Measurements from ENCODE around the gene LEKR1. TPM values are rescaled to one million over a fixed set of nuclear protein-coding genes. Genes with fewer than 3 reads are reported as not detected.

The LEKR1 gene
- total and polyA plus RNA-seq, 2 of the 13 experiments (the other 11 are each of a cell fraction or from before 2014, with no cell fraction given), result 0.49 to 1.5 TPM

- TF ChIP-seq, protein P1, sequence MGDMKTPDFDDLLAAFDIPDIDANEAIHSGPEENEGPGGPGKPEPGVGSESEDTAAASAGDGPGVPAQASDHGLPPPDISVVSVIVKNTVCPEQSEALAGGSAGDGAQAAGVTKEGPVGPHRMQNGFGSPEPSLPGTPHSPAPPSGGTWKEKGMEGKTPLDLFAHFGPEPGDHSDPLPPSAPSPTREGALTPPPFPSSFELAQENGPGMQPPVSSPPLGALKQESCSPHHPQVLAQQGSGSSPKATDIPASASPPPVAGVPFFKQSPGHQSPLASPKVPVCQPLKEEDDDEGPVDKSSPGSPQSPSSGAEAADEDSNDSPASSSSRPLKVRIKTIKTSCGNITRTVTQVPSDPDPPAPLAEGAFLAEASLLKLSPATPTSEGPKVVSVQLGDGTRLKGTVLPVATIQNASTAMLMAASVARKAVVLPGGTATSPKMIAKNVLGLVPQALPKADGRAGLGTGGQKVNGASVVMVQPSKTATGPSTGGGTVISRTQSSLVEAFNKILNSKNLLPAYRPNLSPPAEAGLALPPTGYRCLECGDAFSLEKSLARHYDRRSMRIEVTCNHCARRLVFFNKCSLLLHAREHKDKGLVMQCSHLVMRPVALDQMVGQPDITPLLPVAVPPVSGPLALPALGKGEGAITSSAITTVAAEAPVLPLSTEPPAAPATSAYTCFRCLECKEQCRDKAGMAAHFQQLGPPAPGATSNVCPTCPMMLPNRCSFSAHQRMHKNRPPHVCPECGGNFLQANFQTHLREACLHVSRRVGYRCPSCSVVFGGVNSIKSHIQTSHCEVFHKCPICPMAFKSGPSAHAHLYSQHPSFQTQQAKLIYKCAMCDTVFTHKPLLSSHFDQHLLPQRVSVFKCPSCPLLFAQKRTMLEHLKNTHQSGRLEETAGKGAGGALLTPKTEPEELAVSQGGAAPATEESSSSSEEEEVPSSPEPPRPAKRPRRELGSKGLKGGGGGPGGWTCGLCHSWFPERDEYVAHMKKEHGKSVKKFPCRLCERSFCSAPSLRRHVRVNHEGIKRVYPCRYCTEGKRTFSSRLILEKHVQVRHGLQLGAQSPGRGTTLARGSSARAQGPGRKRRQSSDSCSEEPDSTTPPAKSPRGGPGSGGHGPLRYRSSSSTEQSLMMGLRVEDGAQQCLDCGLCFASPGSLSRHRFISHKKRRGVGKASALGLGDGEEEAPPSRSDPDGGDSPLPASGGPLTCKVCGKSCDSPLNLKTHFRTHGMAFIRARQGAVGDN (CRISPR knock-in tag; IDR thresholded peaks at IDR 0.05), result no peak
- TF ChIP-seq ZNF256 (CRISPR knock-in tag; conservative IDR thresholded peaks at IDR 0.05) (no peak), SYNCRIP (IDR thresholded peaks at IDR 0.05; ENCODE audit: insufficient read depth, low read depth, low read length) (no peak), XRCC5 (optimal IDR thresholded peaks at IDR 0.05; ENCODE audit: low read length) (no peak), CCDC6 (CRISPR knock-in tag; IDR thresholded peaks at IDR 0.05) (no peak), RARG (CRISPR knock-in tag; IDR thresholded peaks at IDR 0.05; ENCODE audit: low read depth) (no peak), RXRA (CRISPR knock-in tag; IDR thresholded peaks at IDR 0.05) (no peak), TBP (CRISPR knock-in tag; IDR thresholded peaks at IDR 0.05) (no peak)
- TF ChIP-seq, protein P2, sequence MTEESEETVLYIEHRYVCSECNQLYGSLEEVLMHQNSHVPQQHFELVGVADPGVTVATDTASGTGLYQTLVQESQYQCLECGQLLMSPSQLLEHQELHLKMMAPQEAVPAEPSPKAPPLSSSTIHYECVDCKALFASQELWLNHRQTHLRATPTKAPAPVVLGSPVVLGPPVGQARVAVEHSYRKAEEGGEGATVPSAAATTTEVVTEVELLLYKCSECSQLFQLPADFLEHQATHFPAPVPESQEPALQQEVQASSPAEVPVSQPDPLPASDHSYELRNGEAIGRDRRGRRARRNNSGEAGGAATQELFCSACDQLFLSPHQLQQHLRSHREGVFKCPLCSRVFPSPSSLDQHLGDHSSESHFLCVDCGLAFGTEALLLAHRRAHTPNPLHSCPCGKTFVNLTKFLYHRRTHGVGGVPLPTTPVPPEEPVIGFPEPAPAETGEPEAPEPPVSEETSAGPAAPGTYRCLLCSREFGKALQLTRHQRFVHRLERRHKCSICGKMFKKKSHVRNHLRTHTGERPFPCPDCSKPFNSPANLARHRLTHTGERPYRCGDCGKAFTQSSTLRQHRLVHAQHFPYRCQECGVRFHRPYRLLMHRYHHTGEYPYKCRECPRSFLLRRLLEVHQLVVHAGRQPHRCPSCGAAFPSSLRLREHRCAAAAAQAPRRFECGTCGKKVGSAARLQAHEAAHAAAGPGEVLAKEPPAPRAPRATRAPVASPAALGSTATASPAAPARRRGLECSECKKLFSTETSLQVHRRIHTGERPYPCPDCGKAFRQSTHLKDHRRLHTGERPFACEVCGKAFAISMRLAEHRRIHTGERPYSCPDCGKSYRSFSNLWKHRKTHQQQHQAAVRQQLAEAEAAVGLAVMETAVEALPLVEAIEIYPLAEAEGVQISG (CRISPR knock-in tag; IDR thresholded peaks at IDR 0.05), result no peak
These were observed 244.5 kb downstream of the LEKR1 start (continued) for GRCh38 chr3:157070678-157070999.
